ENCODE results near the gene KRT6A. TPM values are rescaled to one million over a fixed set of nuclear protein-coding genes. Genes with fewer than 3 reads are reported as not detected.
"Not testable (repeated sequence)": the region's sequence is repeated elsewhere in the genome, so short reads cannot be mapped to it uniquely, and the experiment has no call there.

The KRT6A gene
- total and polyA plus RNA-seq, 4 donors = 0.02 to 0.05 TPM; not detected in 2

DNA sequence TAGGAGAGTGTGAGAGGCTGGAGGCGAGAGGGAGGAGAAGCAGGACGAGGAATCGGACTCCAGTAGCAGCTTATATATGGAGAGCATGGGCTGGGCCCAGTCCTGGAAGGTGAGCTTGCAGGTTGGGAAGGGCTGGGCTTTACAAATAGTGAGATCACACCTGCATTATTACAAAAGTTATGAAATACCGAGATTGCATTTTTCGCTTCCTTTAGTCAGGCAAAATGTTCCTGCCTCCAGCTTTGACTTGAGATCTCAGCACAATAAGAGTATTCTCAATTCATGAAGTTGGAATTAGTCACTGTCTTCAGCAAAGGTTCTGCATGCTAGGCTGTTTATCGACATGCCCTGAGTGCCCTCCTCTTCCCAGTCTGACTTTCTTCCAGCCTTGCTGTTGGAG lies 41.0 kb downstream of the KRT6A start, which contains the start of gene KRT6B (continued):
- TF ChIP-seq, protein P1, sequence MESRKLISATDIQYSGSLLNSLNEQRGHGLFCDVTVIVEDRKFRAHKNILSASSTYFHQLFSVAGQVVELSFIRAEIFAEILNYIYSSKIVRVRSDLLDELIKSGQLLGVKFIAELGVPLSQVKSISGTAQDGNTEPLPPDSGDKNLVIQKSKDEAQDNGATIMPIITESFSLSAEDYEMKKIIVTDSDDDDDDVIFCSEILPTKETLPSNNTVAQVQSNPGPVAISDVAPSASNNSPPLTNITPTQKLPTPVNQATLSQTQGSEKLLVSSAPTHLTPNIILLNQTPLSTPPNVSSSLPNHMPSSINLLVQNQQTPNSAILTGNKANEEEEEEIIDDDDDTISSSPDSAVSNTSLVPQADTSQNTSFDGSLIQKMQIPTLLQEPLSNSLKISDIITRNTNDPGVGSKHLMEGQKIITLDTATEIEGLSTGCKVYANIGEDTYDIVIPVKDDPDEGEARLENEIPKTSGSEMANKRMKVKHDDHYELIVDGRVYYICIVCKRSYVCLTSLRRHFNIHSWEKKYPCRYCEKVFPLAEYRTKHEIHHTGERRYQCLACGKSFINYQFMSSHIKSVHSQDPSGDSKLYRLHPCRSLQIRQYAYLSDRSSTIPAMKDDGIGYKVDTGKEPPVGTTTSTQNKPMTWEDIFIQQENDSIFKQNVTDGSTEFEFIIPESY (IDR thresholded peaks at IDR 0.05) = no peak
- TF ChIP-seq YY1 (IDR thresholded peaks at IDR 0.05) (no peak), FOXA1 (IDR thresholded peaks at IDR 0.05) (no peak)

DNA sequence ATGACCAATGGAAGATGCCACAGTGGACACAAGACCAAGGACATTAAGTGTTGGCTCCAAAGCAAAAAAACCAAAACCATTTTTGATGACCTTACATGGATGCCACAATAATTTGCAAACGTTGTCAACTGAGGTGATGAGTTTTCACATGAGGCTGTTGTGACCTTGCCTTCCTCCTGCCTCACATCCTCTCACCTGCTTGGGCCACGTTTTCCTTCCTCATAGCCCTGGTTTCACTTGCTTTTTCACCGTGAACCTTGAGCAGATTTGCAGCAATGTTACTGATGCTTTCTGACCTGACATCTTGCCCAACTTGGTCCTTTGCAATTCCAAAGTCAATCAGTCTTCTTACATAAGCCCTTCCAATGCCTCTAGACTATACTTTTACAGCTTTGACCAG lies 44.8 kb downstream of the KRT6A start:
- Histone ChIP-seq H3K9me3 (ENCODE audit: control insufficient read depth in 4 of 4, low read length in 3 of 4) (no peaks in the 10 kb centered on the region), H3K4me3 (ENCODE audit: low read depth in 1 of 3, low read length in 3 of 3) (no peak overlapping the region), H3K36me3 (ENCODE audit: control insufficient read depth in 4 of 4, insufficient read depth in 3 of 4, low read depth in 1 of 4, low read length in 3 of 4) (no peaks in the 10 kb centered on the region), H3K4me1 (ENCODE audit: control insufficient read depth in 4 of 4, insufficient read depth in 4 of 4, low read length in 3 of 4) (no peaks in the 10 kb centered on the region), H3K9ac (ENCODE audit: low read depth in 1 of 2, low read length in 2 of 2) (no peak overlapping the region), H3K27me3 (ENCODE audit: control insufficient read depth in 4 of 4, insufficient read depth in 4 of 4, low read length in 3 of 4) (peaks cover 0 to 2% (median 0%) of the 10 kb centered on the region in 4 donors), H3K27ac (ENCODE audit: low read depth in 1 of 2, low read length in 2 of 2) (no peak overlapping the region)
- WGBS = 51% methylated on average over 3 of the region's 3 CpGs
- no peak for DNase-seq (ENCODE audit: low spot score)
- TF ChIP-seq, protein P1 (IDR thresholded peaks at IDR 0.05) = no peak
- TF ChIP-seq JUND (IDR thresholded peaks at IDR 0.05) (no peak), RAD21 (IDR thresholded peaks at IDR 0.05) (no peak), HNF4G (IDR thresholded peaks at IDR 0.05) (no peak), HNF4A (conservative IDR thresholded peaks at IDR 0.05) (no peak), FOXA1 (IDR thresholded peaks at IDR 0.05) (no peak), GABPA (IDR thresholded peaks at IDR 0.05 in 1 of 2, conservative IDR thresholded peaks at IDR 0.05 in 1 of 2) (no peak), FOXA2 (IDR thresholded peaks at IDR 0.05) (no peak), SP1 (IDR thresholded peaks at IDR 0.05) (no peak), RXRA (IDR thresholded peaks at IDR 0.05) (no peak), TAF1 (conservative IDR thresholded peaks at IDR 0.05) (no peak), YY1 (IDR thresholded peaks at IDR 0.05) (no peak)
- TF ChIP-seq, protein P2, sequence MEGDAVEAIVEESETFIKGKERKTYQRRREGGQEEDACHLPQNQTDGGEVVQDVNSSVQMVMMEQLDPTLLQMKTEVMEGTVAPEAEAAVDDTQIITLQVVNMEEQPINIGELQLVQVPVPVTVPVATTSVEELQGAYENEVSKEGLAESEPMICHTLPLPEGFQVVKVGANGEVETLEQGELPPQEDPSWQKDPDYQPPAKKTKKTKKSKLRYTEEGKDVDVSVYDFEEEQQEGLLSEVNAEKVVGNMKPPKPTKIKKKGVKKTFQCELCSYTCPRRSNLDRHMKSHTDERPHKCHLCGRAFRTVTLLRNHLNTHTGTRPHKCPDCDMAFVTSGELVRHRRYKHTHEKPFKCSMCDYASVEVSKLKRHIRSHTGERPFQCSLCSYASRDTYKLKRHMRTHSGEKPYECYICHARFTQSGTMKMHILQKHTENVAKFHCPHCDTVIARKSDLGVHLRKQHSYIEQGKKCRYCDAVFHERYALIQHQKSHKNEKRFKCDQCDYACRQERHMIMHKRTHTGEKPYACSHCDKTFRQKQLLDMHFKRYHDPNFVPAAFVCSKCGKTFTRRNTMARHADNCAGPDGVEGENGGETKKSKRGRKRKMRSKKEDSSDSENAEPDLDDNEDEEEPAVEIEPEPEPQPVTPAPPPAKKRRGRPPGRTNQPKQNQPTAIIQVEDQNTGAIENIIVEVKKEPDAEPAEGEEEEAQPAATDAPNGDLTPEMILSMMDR (IDR thresholded peaks at IDR 0.05; ENCODE audit: low read depth, low read length, missing input control) = no peak
- TF ChIP-seq, protein P3, sequence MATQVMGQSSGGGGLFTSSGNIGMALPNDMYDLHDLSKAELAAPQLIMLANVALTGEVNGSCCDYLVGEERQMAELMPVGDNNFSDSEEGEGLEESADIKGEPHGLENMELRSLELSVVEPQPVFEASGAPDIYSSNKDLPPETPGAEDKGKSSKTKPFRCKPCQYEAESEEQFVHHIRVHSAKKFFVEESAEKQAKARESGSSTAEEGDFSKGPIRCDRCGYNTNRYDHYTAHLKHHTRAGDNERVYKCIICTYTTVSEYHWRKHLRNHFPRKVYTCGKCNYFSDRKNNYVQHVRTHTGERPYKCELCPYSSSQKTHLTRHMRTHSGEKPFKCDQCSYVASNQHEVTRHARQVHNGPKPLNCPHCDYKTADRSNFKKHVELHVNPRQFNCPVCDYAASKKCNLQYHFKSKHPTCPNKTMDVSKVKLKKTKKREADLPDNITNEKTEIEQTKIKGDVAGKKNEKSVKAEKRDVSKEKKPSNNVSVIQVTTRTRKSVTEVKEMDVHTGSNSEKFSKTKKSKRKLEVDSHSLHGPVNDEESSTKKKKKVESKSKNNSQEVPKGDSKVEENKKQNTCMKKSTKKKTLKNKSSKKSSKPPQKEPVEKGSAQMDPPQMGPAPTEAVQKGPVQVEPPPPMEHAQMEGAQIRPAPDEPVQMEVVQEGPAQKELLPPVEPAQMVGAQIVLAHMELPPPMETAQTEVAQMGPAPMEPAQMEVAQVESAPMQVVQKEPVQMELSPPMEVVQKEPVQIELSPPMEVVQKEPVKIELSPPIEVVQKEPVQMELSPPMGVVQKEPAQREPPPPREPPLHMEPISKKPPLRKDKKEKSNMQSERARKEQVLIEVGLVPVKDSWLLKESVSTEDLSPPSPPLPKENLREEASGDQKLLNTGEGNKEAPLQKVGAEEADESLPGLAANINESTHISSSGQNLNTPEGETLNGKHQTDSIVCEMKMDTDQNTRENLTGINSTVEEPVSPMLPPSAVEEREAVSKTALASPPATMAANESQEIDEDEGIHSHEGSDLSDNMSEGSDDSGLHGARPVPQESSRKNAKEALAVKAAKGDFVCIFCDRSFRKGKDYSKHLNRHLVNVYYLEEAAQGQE (IDR thresholded peaks at IDR 0.05) = no peak
- TF ChIP-seq, protein P4, sequence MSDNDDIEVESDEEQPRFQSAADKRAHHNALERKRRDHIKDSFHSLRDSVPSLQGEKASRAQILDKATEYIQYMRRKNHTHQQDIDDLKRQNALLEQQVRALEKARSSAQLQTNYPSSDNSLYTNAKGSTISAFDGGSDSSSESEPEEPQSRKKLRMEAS (IDR thresholded peaks at IDR 0.05) = no peak
- TF ChIP-seq, protein P5, sequence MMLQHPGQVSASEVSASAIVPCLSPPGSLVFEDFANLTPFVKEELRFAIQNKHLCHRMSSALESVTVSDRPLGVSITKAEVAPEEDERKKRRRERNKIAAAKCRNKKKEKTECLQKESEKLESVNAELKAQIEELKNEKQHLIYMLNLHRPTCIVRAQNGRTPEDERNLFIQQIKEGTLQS (IDR thresholded peaks at IDR 0.05) = no peak

DNA sequence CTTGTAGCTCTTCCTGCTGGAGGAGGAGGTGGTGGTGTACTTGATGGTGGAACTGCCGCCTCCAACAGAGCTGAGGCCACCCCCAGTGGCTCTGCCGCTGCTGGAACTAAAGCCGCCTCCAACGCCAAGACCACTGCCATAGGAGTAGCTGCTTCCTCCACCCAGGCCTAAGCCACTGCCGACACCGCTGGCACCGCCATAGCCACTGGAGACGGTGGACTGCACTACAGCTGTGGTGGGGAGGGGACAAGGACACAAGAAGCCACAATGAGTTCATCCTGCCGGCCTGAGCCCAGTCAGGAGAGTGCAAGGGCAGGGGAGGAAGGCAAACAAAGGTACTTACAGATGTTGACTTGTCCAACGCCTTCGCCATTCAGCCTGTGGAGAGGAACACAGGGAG lies 45.9 kb downstream of the KRT6A start:
- H3K36me3 ChIP-seq (ENCODE audit: control insufficient read depth in 4 of 4, insufficient read depth in 3 of 4, low read depth in 1 of 4, low read length in 3 of 4); DNase-seq (ENCODE audit: low spot score); H3K4me1 ChIP-seq (ENCODE audit: control insufficient read depth in 4 of 4, insufficient read depth in 4 of 4, low read length in 3 of 4); H3K27ac ChIP-seq (ENCODE audit: low read depth in 1 of 2, low read length in 2 of 2); H3K9ac ChIP-seq (ENCODE audit: low read depth in 1 of 2, low read length in 2 of 2); H3K9me3 ChIP-seq (ENCODE audit: control insufficient read depth in 4 of 4, low read length in 3 of 4); H3K4me3 ChIP-seq (ENCODE audit: low read depth in 1 of 3, low read length in 3 of 3); H3K27me3 ChIP-seq (ENCODE audit: control insufficient read depth in 4 of 4, insufficient read depth in 4 of 4, low read length in 3 of 4): not testable (repeated sequence)
- 93% methylated on average over 11 of the region's 11 CpGs for WGBS
